ENCODE data around the gene MKRN3. TPM values are rescaled to one million over a fixed set of nuclear protein-coding genes. Genes with fewer than 3 reads are reported as not detected.

Gene MKRN3
- total and polyA plus RNA-seq, 2 of the 8 experiments (the other 6 are each of a cell fraction or from before 2014, with no cell fraction given) = not detected

DNA sequence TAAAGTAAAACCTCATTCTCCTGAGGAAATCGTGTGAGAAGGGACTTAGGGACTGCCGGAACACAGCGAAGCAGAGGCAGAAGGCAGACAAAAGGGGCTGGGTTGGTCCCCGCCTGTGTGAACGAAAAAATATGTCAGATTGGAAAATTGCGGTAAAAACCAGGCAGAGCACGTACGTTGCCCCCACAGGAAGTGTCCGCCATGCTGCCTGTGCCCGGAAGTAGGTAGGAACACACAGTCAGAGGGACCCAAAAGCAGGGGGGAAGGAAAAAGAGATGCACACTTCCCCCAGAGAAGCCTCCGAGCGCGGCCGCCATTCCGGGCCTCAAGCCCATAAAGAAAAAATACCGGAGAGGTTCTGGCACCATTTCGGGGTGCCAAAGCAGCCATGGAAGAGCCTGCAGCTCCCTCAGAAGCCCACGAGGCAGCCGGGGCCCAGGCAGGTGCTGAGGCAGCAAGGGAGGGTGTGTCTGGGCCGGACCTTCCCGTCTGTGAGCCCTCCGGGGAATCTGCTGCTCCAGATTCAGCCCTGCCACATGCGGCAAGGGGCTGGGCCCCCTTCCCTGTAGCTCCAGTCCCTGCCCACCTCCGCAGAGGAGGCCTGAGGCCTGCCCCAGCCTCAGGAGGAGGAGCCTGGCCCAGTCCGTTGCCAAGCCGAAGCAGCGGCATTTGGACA lies at the start of gene MKRN3 (continued):
- TF ChIP-seq EZH2 (IDR thresholded peaks at IDR 0.05; ENCODE audit: low read depth, low read length, severe bottlenecking) = no peak
- TF ChIP-seq, protein P1, sequence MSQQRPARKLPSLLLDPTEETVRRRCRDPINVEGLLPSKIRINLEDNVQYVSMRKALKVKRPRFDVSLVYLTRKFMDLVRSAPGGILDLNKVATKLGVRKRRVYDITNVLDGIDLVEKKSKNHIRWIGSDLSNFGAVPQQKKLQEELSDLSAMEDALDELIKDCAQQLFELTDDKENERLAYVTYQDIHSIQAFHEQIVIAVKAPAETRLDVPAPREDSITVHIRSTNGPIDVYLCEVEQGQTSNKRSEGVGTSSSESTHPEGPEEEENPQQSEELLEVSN (IDR thresholded peaks at IDR 0.05) = no peak
- no peak for TF ChIP-seq TAF7 (optimal IDR thresholded peaks at IDR 0.05; ENCODE audit: borderline replicate concordance, low read depth, low read length)
- no peak for TF ChIP-seq YY1 (IDR thresholded peaks at IDR 0.05; ENCODE audit: low read depth, low read length)
- TF ChIP-seq, protein P2, sequence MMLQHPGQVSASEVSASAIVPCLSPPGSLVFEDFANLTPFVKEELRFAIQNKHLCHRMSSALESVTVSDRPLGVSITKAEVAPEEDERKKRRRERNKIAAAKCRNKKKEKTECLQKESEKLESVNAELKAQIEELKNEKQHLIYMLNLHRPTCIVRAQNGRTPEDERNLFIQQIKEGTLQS (IDR thresholded peaks at IDR 0.05; ENCODE audit: insufficient read depth, low read depth, low read length) = no peak
- no peak for TF ChIP-seq SAP30 (IDR thresholded peaks at IDR 0.05; ENCODE audit: insufficient read depth, insufficient replicate concordance, low read length)
- TF ChIP-seq, protein P3, sequence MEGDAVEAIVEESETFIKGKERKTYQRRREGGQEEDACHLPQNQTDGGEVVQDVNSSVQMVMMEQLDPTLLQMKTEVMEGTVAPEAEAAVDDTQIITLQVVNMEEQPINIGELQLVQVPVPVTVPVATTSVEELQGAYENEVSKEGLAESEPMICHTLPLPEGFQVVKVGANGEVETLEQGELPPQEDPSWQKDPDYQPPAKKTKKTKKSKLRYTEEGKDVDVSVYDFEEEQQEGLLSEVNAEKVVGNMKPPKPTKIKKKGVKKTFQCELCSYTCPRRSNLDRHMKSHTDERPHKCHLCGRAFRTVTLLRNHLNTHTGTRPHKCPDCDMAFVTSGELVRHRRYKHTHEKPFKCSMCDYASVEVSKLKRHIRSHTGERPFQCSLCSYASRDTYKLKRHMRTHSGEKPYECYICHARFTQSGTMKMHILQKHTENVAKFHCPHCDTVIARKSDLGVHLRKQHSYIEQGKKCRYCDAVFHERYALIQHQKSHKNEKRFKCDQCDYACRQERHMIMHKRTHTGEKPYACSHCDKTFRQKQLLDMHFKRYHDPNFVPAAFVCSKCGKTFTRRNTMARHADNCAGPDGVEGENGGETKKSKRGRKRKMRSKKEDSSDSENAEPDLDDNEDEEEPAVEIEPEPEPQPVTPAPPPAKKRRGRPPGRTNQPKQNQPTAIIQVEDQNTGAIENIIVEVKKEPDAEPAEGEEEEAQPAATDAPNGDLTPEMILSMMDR (IDR thresholded peaks at IDR 0.05; ENCODE audit: control extremely low read depth in 1 of 3, insufficient read depth in 1 of 3, low read depth in 1 of 3, low read length in 3 of 3) = no peak
- no peak for TF ChIP-seq GABPA (IDR thresholded peaks at IDR 0.05; ENCODE audit: borderline replicate concordance, insufficient read depth, low read length)

All from H1 (cell line).